Body of pancreas (tissue), 4 donors: ENCODE results near the gene WDR47.

ENCODE experiments used
- POLR2A ChIP-seq, 3 donors: fragments of 450-650 bp; IDR thresholded peaks; one replicate each; pipeline ENCODE4 v1.6.1; 2016; ENCODE audit warnings: antibody characterized with exemption in 3 of 3, mild to moderate bottlenecking in 2 of 3
- TF ChIP-seq, protein P1 (sequence below), 7 experiments: fragments of 450-650 bp in 4 of 7; fragments of 200-600 bp in 3 of 7; sonication (generic) in 3 of 7; IDR thresholded peaks; one replicate each; pipeline ENCODE4 v1.5.1; 2016 to 2019; ENCODE audit warnings: antibody characterized with exemption in 7 of 7

DNA sequence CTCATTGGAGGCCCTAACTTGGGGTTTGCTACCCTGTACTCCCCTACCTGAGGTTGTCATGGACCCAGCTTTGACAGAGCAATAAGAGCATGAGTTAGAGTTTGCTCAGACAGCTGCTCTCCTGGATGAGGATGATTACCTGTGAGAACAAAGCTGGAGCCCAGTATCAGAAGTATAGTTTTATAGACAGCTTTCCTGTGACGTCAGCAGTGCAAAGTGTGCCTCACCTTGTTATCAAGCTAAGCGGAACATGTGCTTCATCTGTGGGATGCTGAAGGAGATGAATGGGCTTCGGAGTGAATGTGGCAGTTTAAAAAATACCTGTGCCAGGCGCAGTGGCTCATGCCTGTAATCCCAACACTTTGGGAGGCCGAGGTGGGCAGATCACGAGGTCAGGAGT, 5.4 kb upstream of the WDR47 start:
- TF ChIP-seq, protein P1, sequence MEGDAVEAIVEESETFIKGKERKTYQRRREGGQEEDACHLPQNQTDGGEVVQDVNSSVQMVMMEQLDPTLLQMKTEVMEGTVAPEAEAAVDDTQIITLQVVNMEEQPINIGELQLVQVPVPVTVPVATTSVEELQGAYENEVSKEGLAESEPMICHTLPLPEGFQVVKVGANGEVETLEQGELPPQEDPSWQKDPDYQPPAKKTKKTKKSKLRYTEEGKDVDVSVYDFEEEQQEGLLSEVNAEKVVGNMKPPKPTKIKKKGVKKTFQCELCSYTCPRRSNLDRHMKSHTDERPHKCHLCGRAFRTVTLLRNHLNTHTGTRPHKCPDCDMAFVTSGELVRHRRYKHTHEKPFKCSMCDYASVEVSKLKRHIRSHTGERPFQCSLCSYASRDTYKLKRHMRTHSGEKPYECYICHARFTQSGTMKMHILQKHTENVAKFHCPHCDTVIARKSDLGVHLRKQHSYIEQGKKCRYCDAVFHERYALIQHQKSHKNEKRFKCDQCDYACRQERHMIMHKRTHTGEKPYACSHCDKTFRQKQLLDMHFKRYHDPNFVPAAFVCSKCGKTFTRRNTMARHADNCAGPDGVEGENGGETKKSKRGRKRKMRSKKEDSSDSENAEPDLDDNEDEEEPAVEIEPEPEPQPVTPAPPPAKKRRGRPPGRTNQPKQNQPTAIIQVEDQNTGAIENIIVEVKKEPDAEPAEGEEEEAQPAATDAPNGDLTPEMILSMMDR (IDR thresholded peaks at IDR 0.05), result no peak
- no peak for TF ChIP-seq POLR2A (IDR thresholded peaks at IDR 0.05)
